CD14-positive monocyte (primary cell): ENCODE results near the gene SDK1. TPM values are rescaled to one million over a fixed set of nuclear protein-coding genes. Genes with fewer than 3 reads are reported as not detected.

Experiments
- DNase-seq, 3 donors: peaks; one replicate each; pipeline ENCODE4 v3.0.0-alpha.2; 2011 to 2022
- H2AFZ ChIP-seq: 2 replicates; pipeline ENCODE4 v1.6.0; 2012; ENCODE audit warnings: mild to moderate bottlenecking, low read depth, low read length, inconsistent platforms; ENCODE audit not compliant: insufficient read depth, poor library complexity, severe bottlenecking
- H3K27ac ChIP-seq, 2 donors: 1 replicate in 1 of 2; 2 replicates in 1 of 2; pipeline ENCODE4 v1.5.1; 2012 to 2013; ENCODE audit warnings: low read length in 2 of 2, control low read depth in 1 of 2, inconsistent platforms in 1 of 2, low read depth in 1 of 2, mild to moderate bottlenecking in 1 of 2
- H3K27me3 ChIP-seq, 2 donors: one replicate each; pipeline versions ENCODE4 v1.6.0 to v1.6.1; 2011 to 2013; ENCODE audit warnings: low read length in 2 of 2; ENCODE audit not compliant: control insufficient read depth in 2 of 2, insufficient read depth in 2 of 2
- H3K36me3 ChIP-seq, 2 donors: replicated peaks in 1 of 2; 1 replicate in 1 of 2; 2 replicates in 1 of 2; pipeline versions ENCODE4 v1.5.1 to v1.6.1; 2012 to 2013; ENCODE audit warnings: low read length in 2 of 2, control low read depth in 1 of 2, inconsistent platforms in 1 of 2, mild to moderate bottlenecking in 1 of 2; ENCODE audit not compliant: insufficient read depth in 2 of 2, control insufficient read depth in 1 of 2
- H3K4me1 ChIP-seq, 2 donors: 1 replicate in 1 of 2; 2 replicates in 1 of 2; pipeline versions ENCODE4 v1.5.1 to v1.6.1; 2012 to 2013; ENCODE audit warnings: low read length in 2 of 2, control low read depth in 1 of 2, inconsistent platforms in 1 of 2, mild to moderate bottlenecking in 1 of 2, moderate library complexity in 1 of 2; ENCODE audit not compliant: insufficient read depth in 2 of 2, control insufficient read depth in 1 of 2
- H3K4me2 ChIP-seq: replicated peaks from 2 replicates; pipeline ENCODE3; 2012; ENCODE audit warnings: low read length, moderate library complexity, mild to moderate bottlenecking; ENCODE audit not compliant: poor library complexity, severe bottlenecking; ENCODE audit errors: extremely low read depth
- H3K4me3 ChIP-seq, 3 experiments: fragments of 200-600 bp in 1 of 3; sonication (generic) in 1 of 3; replicated peaks in 1 of 3; 1 replicate in 2 of 3; 2 replicates in 1 of 3; pipeline ENCODE4 v1.5.1; 2011 to 2013; ENCODE audit warnings: low read length in 3 of 3, mild to moderate bottlenecking in 3 of 3, control low read depth in 2 of 3, low read depth in 2 of 3, inconsistent platforms in 1 of 3, moderate library complexity in 1 of 3
- H3K79me2 ChIP-seq: 2 replicates; pipeline ENCODE4 v1.6.0; 2012; ENCODE audit warnings: mild to moderate bottlenecking, control low read depth, inconsistent platforms, low read length, moderate library complexity; ENCODE audit not compliant: insufficient read depth
- H3K9ac ChIP-seq: 2 replicates; pipeline ENCODE4 v1.6.0; 2017; ENCODE audit warnings: low read length, mild to moderate bottlenecking; ENCODE audit not compliant: insufficient read depth, poor library complexity, severe bottlenecking
- H3K9me3 ChIP-seq, 2 donors: replicated peaks in 1 of 2; 1 replicate in 1 of 2; 2 replicates in 1 of 2; pipeline versions ENCODE4 v1.5.1 to v1.6.1; 2012 to 2013; ENCODE audit warnings: low read length in 2 of 2, control low read depth in 1 of 2; ENCODE audit not compliant: control insufficient read depth in 1 of 2, insufficient read depth in 1 of 2
- H4K20me1 ChIP-seq: 2 replicates; pipeline ENCODE4 v1.6.0; 2012; ENCODE audit warnings: mild to moderate bottlenecking, low read length, control low read depth, moderate library complexity; ENCODE audit not compliant: insufficient read depth
- H3K27ac Mint-ChIP-seq, 7 donors: one replicate each; pipeline ENCODE4 v1.8.0; 2020; ENCODE audit warnings: mild to moderate bottlenecking in 7 of 7, mixed read lengths in 7 of 7, moderate library complexity in 6 of 7, inconsistent platforms in 2 of 7
- H3K27me3 Mint-ChIP-seq, 3 donors: one replicate each; pipeline ENCODE4 v1.8.0; 2021 to 2022; ENCODE audit warnings: low read depth in 3 of 3, mild to moderate bottlenecking in 3 of 3, mixed read lengths in 3 of 3, moderate library complexity in 3 of 3, inconsistent platforms in 1 of 3
- H3K36me3 Mint-ChIP-seq, 2 donors: one replicate each; pipeline ENCODE4 v1.8.0; 2020; ENCODE audit warnings: mixed read lengths in 2 of 2, inconsistent platforms in 1 of 2, mild to moderate bottlenecking in 1 of 2
- H3K4me1 Mint-ChIP-seq: one replicate; pipeline ENCODE4 v1.8.0; 2020; ENCODE audit warnings: mild to moderate bottlenecking, mixed read lengths
- H3K4me3 Mint-ChIP-seq, 2 donors: one replicate each; pipeline ENCODE4 v1.8.0; 2020; ENCODE audit warnings: mild to moderate bottlenecking in 2 of 2, mixed read lengths in 2 of 2, moderate library complexity in 1 of 2
- H3K9me3 Mint-ChIP-seq, 7 donors: one replicate each; pipeline ENCODE4 v1.8.0; 2020 to 2022; ENCODE audit warnings: mixed read lengths in 7 of 7, mild to moderate bottlenecking in 6 of 7, moderate library complexity in 6 of 7, inconsistent platforms in 2 of 7
- CTCF ChIP-seq: fragments of 200-600 bp; IDR thresholded peaks from one replicate; pipeline ENCODE4 v1.8.0; 2022; ENCODE audit warnings: antibody characterized with exemption, mild to moderate bottlenecking
- WGBS: methylation state at CpG from one replicate; pipeline ENCODE4 v1.1.5; 2013; ENCODE audit warnings: missing lambda C conversion rate; ENCODE audit not compliant: insufficient coverage; 5-methylcytosine and 5-hydroxymethylcytosine counted together
- intact Hi-C, 2 donors: fragments of 100-400 bp; cut with micrococcal nuclease; formaldehyde crosslinking; loops; one replicate each; pipeline versions ENCODE4 v1.15.0 to v1.15.1; 2023
- polyA plus RNA-seq, 3 donors: library from polyadenylated mRNA; depleted of rRNA in 1 of 3; unstranded in 2 of 3; stranded (reverse) in 1 of 3; fragments of 300-500 nt in 2 of 3; fragments of >200 nt in 1 of 3; fragmentation: Illumina TruSeq in 2 of 3; gene quantifications; 1 replicate in 2 of 3; 2 replicates in 1 of 3; pipeline ENCODE4 v1.2.3, GENCODE V29; 2012 to 2021

Gene SDK1
- polyA plus RNA-seq, 3 donors = 0.01 TPM; not detected in 2

GRCh38 chr7:4214291-4215155 lies 913.5 kb downstream of the SDK1 start:
- intact Hi-C loops = no loop called here
- H3K36me3 Mint-ChIP-seq = no peaks in the 10 kb centered on the region
- H3K4me1 Mint-ChIP-seq = no peaks in the 10 kb centered on the region
- no peak for TF ChIP-seq CTCF
- no peak overlapping the region for H3K4me3 Mint-ChIP-seq
- Histone ChIP-seq H3K79me2 (no peaks in the 10 kb centered on the region), H3K9me3 (no peaks in the 10 kb centered on the region), H4K20me1 (no peaks in the 10 kb centered on the region), H3K9ac (no peak overlapping the region), H3K27ac (no peak overlapping the region), H2AFZ (no peak overlapping the region), H3K4me2 (no peak overlapping the region), H3K4me1 (no peaks in the 10 kb centered on the region), H3K27me3 (no peaks in the 10 kb centered on the region), H3K4me3 (no peak overlapping the region), H3K36me3 (no peaks in the 10 kb centered on the region)
- DNase-seq = no peak
- 92% methylated on average over 30 of the region's 32 CpGs for WGBS
- H3K27ac Mint-ChIP-seq = no peak overlapping the region
- peaks cover 0 to 25% (median 5%) of the 10 kb centered on the region in 7 donors for H3K9me3 Mint-ChIP-seq
- H3K27me3 Mint-ChIP-seq = peaks cover 0 to 2% (median 1%) of the 10 kb centered on the region in 3 donors

GRCh38 chr7:4215176-4215720 lies 914.2 kb downstream of the SDK1 start:
- H2AFZ ChIP-seq = no peak overlapping the region
- H3K27me3 Mint-ChIP-seq = peaks cover 0 to 2% (median 1%) of the 10 kb centered on the region in 3 donors
- no peaks in the 10 kb centered on the region for H3K36me3 Mint-ChIP-seq

More at GRCh38 chr7:4215176-4215720, 914.2 kb downstream of the SDK1 start:
- peaks cover 0 to 24% (median 4%) of the 10 kb centered on the region in 7 donors for H3K9me3 Mint-ChIP-seq
- Histone ChIP-seq H3K9ac (no peak overlapping the region), H4K20me1 (no peaks in the 10 kb centered on the region), H3K27me3 (no peaks in the 10 kb centered on the region), H3K4me1 (no peaks in the 10 kb centered on the region), H3K4me2 (no peak overlapping the region), H3K27ac (no peak overlapping the region), H3K9me3 (no peaks in the 10 kb centered on the region), H3K79me2 (no peaks in the 10 kb centered on the region), H3K4me3 (no peak overlapping the region), H3K36me3 (no peaks in the 10 kb centered on the region)
- no peaks in the 10 kb centered on the region for H3K4me1 Mint-ChIP-seq
- no peak overlapping the region for H3K27ac Mint-ChIP-seq
- no peak for DNase-seq
- WGBS = 94% methylated on average over 9 of the region's 19 CpGs
- no peak overlapping the region for H3K4me3 Mint-ChIP-seq
- TF ChIP-seq CTCF = no peak
- intact Hi-C loops = no loop called here
